OCI-LY3 (cell line): ENCODE data around the gene LEUTX.

Experiments used
- H2AFZ ChIP-seq: fragments of 200-600, 300-600 bp; shearing (Covaris generic); 2 replicates; pipeline ENCODE4 v1.6.0; 2014; ENCODE audit warnings: antibody characterized with exemption, low read depth, low read length
- H3K27ac ChIP-seq: fragments of 200-600, 300-600 bp; sonication (generic); 2 replicates; pipeline ENCODE4 v1.5.1; 2014; ENCODE audit warnings: mild to moderate bottlenecking, low read length, moderate library complexity, mixed read lengths
- H3K27me3 ChIP-seq: fragments of 200-600, 300-600 bp; sonication (generic); 2 replicates; pipeline ENCODE4 v1.6.1; 2014; ENCODE audit warnings: low read depth, low read length, mixed read lengths
- H3K36me3 ChIP-seq: fragments of 200-600, 300-600 bp; sonication (generic); replicated peaks from 2 replicates; pipeline ENCODE3; 2014; ENCODE audit warnings: low read depth, low read length, mixed read lengths
- H3K4me1 ChIP-seq: fragments of 300-600, 200-600 bp; sonication (generic); 2 replicates; pipeline ENCODE4 v1.6.1; 2014; ENCODE audit warnings: low read length, mixed read lengths
- H3K4me2 ChIP-seq: fragments of 200-600, 300-600 bp; sonication (generic); 2 replicates; pipeline ENCODE4 v1.6.1; 2014; ENCODE audit warnings: low read length, mixed read lengths
- H3K4me3 ChIP-seq: fragments of 300-600, 200-600 bp; sonication (generic); 2 replicates; pipeline ENCODE4 v1.5.1; 2014; ENCODE audit warnings: antibody characterized with exemption, mild to moderate bottlenecking, low read length, moderate library complexity
- H3K79me2 ChIP-seq: fragments of 300-600, 200-600 bp; shearing (Covaris generic); 2 replicates; pipeline ENCODE4 v1.6.1; 2014; ENCODE audit warnings: mild to moderate bottlenecking, low read length, mixed read lengths
- H3K9ac ChIP-seq: fragments of 300-600, 200-600 bp; shearing (Covaris generic); 2 replicates; pipeline ENCODE4 v1.6.0; 2014; ENCODE audit warnings: mild to moderate bottlenecking, low read length, moderate library complexity
- H3K9me3 ChIP-seq: fragments of 200-600, 300-600 bp; shearing (Covaris generic); 2 replicates; pipeline ENCODE4 v1.6.1; 2014; ENCODE audit warnings: low read length, mixed read lengths; ENCODE audit not compliant: insufficient read depth
- H4K20me1 ChIP-seq: fragments of 200-600, 300-600 bp; sonication (generic); 2 replicates; pipeline ENCODE4 v1.6.1; 2016; ENCODE audit warnings: low read length, mixed read lengths; ENCODE audit not compliant: insufficient read depth
- EZH2phosphoT487 ChIP-seq: fragments of 200-600 bp; shearing (Covaris generic); IDR thresholded peaks from 2 replicates; pipeline ENCODE4 v1.6.1; 2018; ENCODE audit warnings: antibody characterized with exemption, mixed run types, low read depth
- TF ChIP-seq, protein P1 (sequence below): fragments of 200-600, 300-600 bp; sonication (generic); IDR thresholded peaks from 2 replicates; pipeline ENCODE4 v1.5.1; 2014; ENCODE audit warnings: antibody characterized with exemption, low read length, low read depth

The LEUTX gene

DNA sequence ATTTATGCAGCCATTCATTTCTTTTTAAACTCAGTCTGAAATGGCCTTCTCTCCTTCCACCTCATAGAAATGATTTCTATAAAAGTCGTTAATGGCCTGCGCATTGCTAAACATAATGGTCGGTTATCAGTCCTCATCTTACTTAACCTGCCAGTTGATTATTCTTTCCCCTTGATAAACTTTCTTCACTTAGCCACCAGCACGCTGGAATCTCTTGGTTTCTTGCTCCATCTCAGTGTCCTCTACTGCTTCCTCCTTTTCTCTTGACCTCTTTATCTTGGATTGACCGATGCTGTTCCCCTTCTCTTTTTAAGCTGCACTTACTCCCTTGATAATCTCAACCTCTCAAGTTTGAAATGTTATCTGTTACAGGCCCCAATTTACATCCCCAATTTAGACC lies 28.7 kb upstream of the LEUTX start:
- no peak overlapping the region for H3K4me3 ChIP-seq
- H3K36me3 ChIP-seq = no peaks in the 10 kb centered on the region
- H3K79me2 ChIP-seq = no peaks in the 10 kb centered on the region
- no peaks in the 10 kb centered on the region for H3K4me1 ChIP-seq
- H4K20me1 ChIP-seq = no peaks in the 10 kb centered on the region
- H3K4me2 ChIP-seq = no peak overlapping the region
- H3K27ac ChIP-seq = no peak overlapping the region
- H3K9me3 ChIP-seq = no peaks in the 10 kb centered on the region
- TF ChIP-seq EZH2phosphoT487 = no peak
- H2AFZ ChIP-seq = no peak overlapping the region
- no peak overlapping the region for H3K9ac ChIP-seq
- peaks cover 41% of the 10 kb centered on the region for H3K27me3 ChIP-seq

DNA sequence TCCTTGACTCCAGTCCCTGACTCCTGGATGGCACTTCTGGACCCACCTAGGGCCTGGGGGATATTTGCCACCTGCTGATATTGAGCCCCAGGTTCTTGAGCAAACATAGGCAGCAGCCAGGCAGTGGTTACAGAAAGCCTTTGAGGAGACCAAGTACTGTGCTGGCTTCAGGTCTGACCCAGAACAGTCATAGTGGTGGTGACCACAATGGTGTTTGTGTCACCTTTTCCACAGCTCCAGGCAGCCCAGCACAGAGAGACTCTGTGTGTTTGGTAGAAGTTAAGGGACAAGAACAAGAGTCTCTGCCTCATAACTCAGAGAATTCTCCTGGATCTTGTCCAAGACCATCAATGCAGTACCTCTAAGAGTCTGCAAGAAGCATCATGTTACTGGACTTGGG lies 26.3 kb upstream of the LEUTX start:
- H4K20me1 ChIP-seq = no peaks in the 10 kb centered on the region
- no peaks in the 10 kb centered on the region for H3K79me2 ChIP-seq
- no peak overlapping the region for H3K4me2 ChIP-seq
- H3K36me3 ChIP-seq = no peaks in the 10 kb centered on the region
- no peak overlapping the region for H3K9ac ChIP-seq
- no peaks in the 10 kb centered on the region for H3K4me1 ChIP-seq
- TF ChIP-seq, protein P1, sequence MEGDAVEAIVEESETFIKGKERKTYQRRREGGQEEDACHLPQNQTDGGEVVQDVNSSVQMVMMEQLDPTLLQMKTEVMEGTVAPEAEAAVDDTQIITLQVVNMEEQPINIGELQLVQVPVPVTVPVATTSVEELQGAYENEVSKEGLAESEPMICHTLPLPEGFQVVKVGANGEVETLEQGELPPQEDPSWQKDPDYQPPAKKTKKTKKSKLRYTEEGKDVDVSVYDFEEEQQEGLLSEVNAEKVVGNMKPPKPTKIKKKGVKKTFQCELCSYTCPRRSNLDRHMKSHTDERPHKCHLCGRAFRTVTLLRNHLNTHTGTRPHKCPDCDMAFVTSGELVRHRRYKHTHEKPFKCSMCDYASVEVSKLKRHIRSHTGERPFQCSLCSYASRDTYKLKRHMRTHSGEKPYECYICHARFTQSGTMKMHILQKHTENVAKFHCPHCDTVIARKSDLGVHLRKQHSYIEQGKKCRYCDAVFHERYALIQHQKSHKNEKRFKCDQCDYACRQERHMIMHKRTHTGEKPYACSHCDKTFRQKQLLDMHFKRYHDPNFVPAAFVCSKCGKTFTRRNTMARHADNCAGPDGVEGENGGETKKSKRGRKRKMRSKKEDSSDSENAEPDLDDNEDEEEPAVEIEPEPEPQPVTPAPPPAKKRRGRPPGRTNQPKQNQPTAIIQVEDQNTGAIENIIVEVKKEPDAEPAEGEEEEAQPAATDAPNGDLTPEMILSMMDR = no peak
- TF ChIP-seq EZH2phosphoT487 = no peak
- H2AFZ ChIP-seq = no peak overlapping the region
- H3K4me3 ChIP-seq = no peak overlapping the region
- H3K27me3 ChIP-seq = peaks cover 60% of the 10 kb centered on the region
- H3K9me3 ChIP-seq = no peaks in the 10 kb centered on the region
- H3K27ac ChIP-seq = no peak overlapping the region

DNA sequence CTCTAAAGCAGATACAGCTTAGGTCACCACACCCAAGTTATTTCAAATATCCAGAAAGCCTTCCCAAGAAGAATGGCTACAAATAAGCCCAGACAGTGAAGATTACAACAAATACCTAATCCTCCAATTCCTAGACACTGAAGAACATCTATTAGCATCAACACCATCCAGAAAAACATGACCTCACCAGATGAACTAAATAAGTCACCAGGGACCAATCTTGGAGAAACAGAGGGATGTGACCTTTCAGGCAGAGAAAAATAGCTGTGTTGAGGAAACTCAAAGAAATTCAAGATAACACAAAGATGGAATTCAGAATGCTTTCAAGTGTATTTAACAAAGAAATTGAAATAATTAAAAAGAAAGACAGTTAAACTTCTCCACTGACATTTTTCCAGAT lies 25.9 kb upstream of the LEUTX start:
- H3K9me3 ChIP-seq = no peaks in the 10 kb centered on the region
- H3K4me2 ChIP-seq = no peak overlapping the region
- no peak overlapping the region for H3K27ac ChIP-seq
- no peak for TF ChIP-seq EZH2phosphoT487
- TF ChIP-seq, protein P1 = no peak
- no peak overlapping the region for H2AFZ ChIP-seq
- H4K20me1 ChIP-seq = no peaks in the 10 kb centered on the region
- H3K27me3 ChIP-seq = peaks cover 64% of the 10 kb centered on the region
- H3K4me3 ChIP-seq = no peak overlapping the region
- H3K9ac ChIP-seq = no peak overlapping the region
- H3K4me1 ChIP-seq = no peaks in the 10 kb centered on the region
- no peaks in the 10 kb centered on the region for H3K79me2 ChIP-seq
- no peaks in the 10 kb centered on the region for H3K36me3 ChIP-seq

DNA sequence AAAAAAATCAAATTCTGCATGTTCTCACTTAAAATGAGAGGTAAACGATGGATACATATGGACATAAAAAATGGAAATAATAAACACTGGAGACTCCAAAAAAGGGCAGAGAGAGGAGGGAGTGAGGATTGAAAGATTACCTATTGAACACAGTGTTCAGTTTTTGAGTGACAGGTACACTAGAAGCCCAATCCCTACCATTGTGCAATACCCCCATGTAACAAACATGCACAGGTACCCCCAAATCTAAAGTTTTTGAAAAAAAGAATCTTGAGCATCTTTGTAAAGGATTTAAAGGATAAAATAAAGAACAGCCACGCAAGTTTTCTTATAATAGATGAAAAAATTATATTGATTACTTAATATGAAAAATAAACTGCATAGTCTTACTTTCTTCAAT lies 24.1 kb upstream of the LEUTX start:
- H4K20me1 ChIP-seq = no peaks in the 10 kb centered on the region; the same call in 1 of the 2 replicates
- no peak overlapping the region for H3K4me3 ChIP-seq
- peaks cover 80% of the 10 kb centered on the region for H3K27me3 ChIP-seq
- no peaks in the 10 kb centered on the region for H3K4me1 ChIP-seq
- no peak overlapping the region for H3K9ac ChIP-seq
- H3K79me2 ChIP-seq = no peaks in the 10 kb centered on the region
- H3K9me3 ChIP-seq = no peaks in the 10 kb centered on the region
- H3K27ac ChIP-seq = no peak overlapping the region
- H3K4me2 ChIP-seq = no peak overlapping the region
- no peaks in the 10 kb centered on the region for H3K36me3 ChIP-seq
- H2AFZ ChIP-seq = no peak overlapping the region
- TF ChIP-seq EZH2phosphoT487 = no peak
- TF ChIP-seq, protein P1 = no peak

DNA sequence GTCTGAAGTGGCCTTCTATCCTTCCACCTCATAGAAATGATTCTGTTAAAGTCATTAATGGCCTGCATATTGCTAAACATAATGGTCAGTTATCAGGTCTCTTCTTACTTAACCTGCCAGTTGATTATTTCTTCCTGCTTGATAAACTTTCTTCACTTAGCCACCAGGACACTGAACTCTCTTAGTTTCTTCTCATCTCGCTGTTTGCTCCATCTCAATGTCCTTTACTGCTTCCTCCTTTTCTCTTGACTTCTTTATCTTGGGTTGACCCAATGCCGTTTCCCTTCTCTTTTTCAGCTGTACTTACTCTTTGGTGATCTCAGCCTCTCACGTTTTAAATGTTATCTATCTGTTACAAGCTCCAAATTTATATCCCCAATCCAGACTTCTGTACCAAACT lies 23.7 kb upstream of the LEUTX start:
- Histone ChIP-seq H3K9me3 (no peaks in the 10 kb centered on the region), H3K4me1 (no peaks in the 10 kb centered on the region), H4K20me1 (no peaks in the 10 kb centered on the region; the same call in 1 of the 2 replicates), H3K27ac (no peak overlapping the region), H3K79me2 (no peaks in the 10 kb centered on the region), H3K4me2 (no peak overlapping the region), H3K9ac (no peak overlapping the region), H3K36me3 (no peaks in the 10 kb centered on the region), H3K4me3 (no peak overlapping the region), H3K27me3 (peaks cover 84% of the 10 kb centered on the region), H2AFZ (no peak overlapping the region)
- TF ChIP-seq, protein P1 = no peak
- TF ChIP-seq EZH2phosphoT487 = no peak
